Measurements from ENCODE around the gene FSD2. TPM values are rescaled to one million over a fixed set of nuclear protein-coding genes. Genes with fewer than 3 reads are reported as not detected.

The FSD2 gene
- total and polyA plus RNA-seq, 9 of the 15 experiments (the other 6 are each of a cell fraction or from before 2014, with no cell fraction given), result 0.01 to 0.06 TPM; not detected in 7

- Histone ChIP-seq H3K4me2 (ENCODE audit: insufficient read depth, low read length) (no peak overlapping the region), H4K20me1 (replicated peaks; ENCODE audit: control insufficient read depth, insufficient read depth, low read length) (no peaks in the 10 kb centered on the region), H2AFZ (ENCODE audit: low read depth, low read length) (no peak overlapping the region), H3K9ac (ENCODE audit: insufficient read depth in 1 of 2, low read depth in 2 of 2, low read length in 2 of 2) (no peak overlapping the region), H3K9me3 (replicated peaks; ENCODE audit: control insufficient read depth, insufficient read depth, low read depth, low read length) (no peaks in the 10 kb centered on the region), H3K79me2 (ENCODE audit: control insufficient read depth, insufficient read depth, low read length) (no peaks in the 10 kb centered on the region), H3K27me3 (ENCODE audit: control insufficient read depth in 2 of 2, insufficient read depth in 2 of 2, low read length in 2 of 2) (no peaks in the 10 kb centered on the region), H3K4me1 (replicated peaks in 1 of 2; ENCODE audit: control insufficient read depth in 2 of 2, insufficient read depth in 2 of 2, low read length in 2 of 2) (peaks cover 0 to 4% of the 10 kb centered on the region in 2 experiments; a peak in 2 of 5 replicates), H3K36me3 (ENCODE audit: control insufficient read depth, insufficient read depth, low read length) (no peaks in the 10 kb centered on the region), H3K27ac (ENCODE audit: extremely low read depth, low read depth, low read length) (no peak overlapping the region), H3K9me1 (ENCODE audit: control insufficient read depth, insufficient read depth, low read length) (no peaks in the 10 kb centered on the region), H3K4me3 (no peak overlapping the region)
- BruUV-seq (replicated peaks), result no TSS peak
- DNase-seq (ENCODE audit: extremely low read depth in 1 of 4, low spot score in 3 of 4) (no peak), ATAC-seq (no peak), FAIRE-seq (no peak)
- WGBS (ENCODE audit: insufficient coverage, low coverage, missing lambda C conversion rate), result 53% methylated on average over 1 of the region's 1 CpG
- in situ Hi-C loops (cut with MboI), result no loop called here
- intact Hi-C loops (cut with micrococcal nuclease), result no loop called here
- POLR2A ChIA-PET, result no interaction called here
- TF ChIP-seq PATZ1 (CRISPR knock-in tag; IDR thresholded peaks at IDR 0.05; ENCODE audit: borderline replicate concordance), result no peak
- TF ChIP-seq ZNF23 (CRISPR knock-in tag; IDR thresholded peaks at IDR 0.05), result no peak
- TF ChIP-seq RAD21 (CRISPR knock-in tag; conservative IDR thresholded peaks at IDR 0.05 in 1 of 2, IDR thresholded peaks at IDR 0.05 in 1 of 2), result no peak
- CTCF ChIA-PET (ENCODE audit: low intra/inter-chr PET ratio), result no interaction called here
Measured at GRCh38 chr15:82743810-82744209, 62.1 kb downstream of the FSD2 start.

GRCh38 chr15:82742134-82742533 lies 63.7 kb downstream of the FSD2 start:
- Histone ChIP-seq H2AFZ (ENCODE audit: low read depth, low read length) (no peak overlapping the region), H3K4me1 (replicated peaks in 1 of 2; ENCODE audit: control insufficient read depth in 2 of 2, insufficient read depth in 2 of 2, low read length in 2 of 2) (peaks cover 0 to 7% of the 10 kb centered on the region in 2 experiments; a peak in 2 of 5 replicates), H3K4me3 (no peak overlapping the region), H3K9me1 (ENCODE audit: control insufficient read depth, insufficient read depth, low read length) (no peaks in the 10 kb centered on the region), H3K9me3 (replicated peaks; ENCODE audit: control insufficient read depth, insufficient read depth, low read depth, low read length) (no peaks in the 10 kb centered on the region), H3K79me2 (ENCODE audit: control insufficient read depth, insufficient read depth, low read length) (no peaks in the 10 kb centered on the region), H3K27me3 (ENCODE audit: control insufficient read depth in 2 of 2, insufficient read depth in 2 of 2, low read length in 2 of 2) (no peaks in the 10 kb centered on the region), H3K27ac (ENCODE audit: extremely low read depth, low read depth, low read length) (no peak overlapping the region), H4K20me1 (replicated peaks; ENCODE audit: control insufficient read depth, insufficient read depth, low read length) (no peaks in the 10 kb centered on the region), H3K9ac (ENCODE audit: insufficient read depth in 1 of 2, low read depth in 2 of 2, low read length in 2 of 2) (no peak overlapping the region), H3K4me2 (ENCODE audit: insufficient read depth, low read length) (no peak overlapping the region), H3K36me3 (ENCODE audit: control insufficient read depth, insufficient read depth, low read length) (peaks cover 2% of the 10 kb centered on the region; the same call in 1 of the 3 replicates)
- ATAC-seq, result no peak
- ChIA-PET POLR2A (interaction anchor here (1.1 to 4.9 kb wide), 2 partner anchors 8 to 95 kb away, joined by 3 to 25 read pairs; partner anchors contain the start of gene CPEB1), CTCF (ENCODE audit: low intra/inter-chr PET ratio) (no interaction called here)
- no TSS peak for BruUV-seq (replicated peaks)
- 63% methylated on average over 3 of the region's 3 CpGs for WGBS (ENCODE audit: insufficient coverage, low coverage, missing lambda C conversion rate)
- no peak for DNase-seq (ENCODE audit: extremely low read depth in 1 of 4, low spot score in 3 of 4)
- FAIRE-seq, result no peak
- intact Hi-C loops (cut with micrococcal nuclease), result no loop called here
- in situ Hi-C loops (cut with MboI), result no loop called here
- no peak for TF ChIP-seq AFF4 (CRISPR knock-in tag; IDR thresholded peaks at IDR 0.05)
- no peak for TF ChIP-seq POU5F1 (IDR thresholded peaks at IDR 0.05; ENCODE audit: borderline replicate concordance, low read depth, low read length, partially characterized antibody)
- TF ChIP-seq KLF10 (CRISPR knock-in tag; IDR thresholded peaks at IDR 0.05), result no peak
- TF ChIP-seq MBD1 (CRISPR knock-in tag; IDR thresholded peaks at IDR 0.05), result no peak
- TF ChIP-seq ZNF780A (CRISPR knock-in tag; IDR thresholded peaks at IDR 0.05), result no peak
